HG03280 (cell line): Measurements from ENCODE around the gene KYNU.
"Not testable (repeated sequence)": the region's sequence is repeated elsewhere in the genome, so short reads cannot be mapped to it uniquely, and the experiment has no call there.

Source experiments
- ATAC-seq: cut with Tn5 transposase; IDR thresholded peaks from one replicate; pipeline ENCODE4 v1.9.1; 2021; ENCODE audit warnings: mild to moderate bottlenecking, moderate library complexity; ENCODE audit not compliant: unreplicated experiment

KYNU gene

GRCh38 chr2:142870526-142870925 lies 6.9 kb upstream of the KYNU start:
- ATAC-seq = no peak

GRCh38 chr2:142871396-142871795 lies 6.1 kb upstream of the KYNU start:
- ATAC-seq = no peak

DNA sequence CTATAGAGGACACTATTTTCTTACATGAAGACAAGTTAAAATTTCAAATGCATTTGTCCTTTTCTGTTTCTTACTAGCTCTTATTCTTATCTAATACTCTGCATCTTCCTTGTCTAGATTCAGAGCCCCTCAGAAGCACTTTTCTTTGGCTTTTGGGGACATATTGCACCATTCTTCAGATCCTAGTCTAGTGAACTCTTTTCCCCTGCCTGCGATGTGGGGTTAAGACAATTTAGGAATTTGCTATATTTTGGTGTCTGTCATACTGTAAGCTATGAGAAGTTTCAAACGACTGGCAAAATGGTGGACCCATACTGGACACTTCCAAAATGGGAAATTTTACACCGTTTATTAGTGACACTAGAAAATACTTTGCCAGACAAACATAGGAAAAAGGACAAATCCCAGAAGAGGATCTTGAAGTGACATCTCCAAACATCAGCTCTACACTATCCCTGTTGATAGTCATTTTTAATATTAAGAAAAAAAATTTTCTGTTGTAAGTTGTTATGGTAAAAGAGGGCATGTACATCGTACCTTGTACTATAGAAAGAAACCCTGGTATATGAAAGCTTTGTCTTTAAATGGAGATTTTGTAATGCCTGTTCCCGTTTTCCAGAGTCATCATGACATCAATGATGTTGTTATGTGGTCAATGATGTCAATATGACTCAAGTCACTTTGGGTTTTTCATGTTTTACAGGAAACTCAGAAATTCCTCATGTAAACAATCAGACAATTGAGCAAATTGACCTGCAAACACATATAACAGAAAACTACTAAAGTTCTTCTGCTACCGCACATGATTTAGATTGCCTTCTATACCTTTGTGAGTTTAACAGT lies 4.4 kb upstream of the KYNU start:
- no peak for ATAC-seq

DNA sequence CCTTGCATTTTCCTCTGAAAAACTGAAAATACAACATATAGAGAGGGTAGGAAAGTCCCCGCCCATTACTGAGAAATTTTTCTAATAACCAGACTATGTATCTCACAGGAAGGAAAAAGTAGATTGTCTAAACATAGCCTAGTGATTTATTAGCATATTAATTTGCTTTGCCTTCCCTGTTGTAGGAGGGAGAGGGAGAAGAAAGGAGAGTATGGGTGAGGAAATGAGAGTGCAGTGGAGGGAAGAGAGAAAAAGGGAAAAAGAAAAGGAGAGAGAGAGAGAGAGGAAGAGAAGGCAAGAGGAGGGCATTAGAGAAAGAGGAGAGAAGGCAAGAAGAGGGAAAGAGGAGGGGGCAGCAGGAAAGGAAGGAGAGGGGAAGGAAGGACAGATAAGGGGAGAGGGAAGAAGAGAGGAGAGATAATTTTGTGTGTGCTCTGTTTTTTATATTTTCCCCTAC lies 3.6 kb upstream of the KYNU start:
- ATAC-seq = no peak

- no peak for ATAC-seq
These were observed 3.1 kb upstream of the KYNU start for GRCh38 chr2:142874293-142874814.

GRCh38 chr2:142875010-142875409 lies 2.5 kb upstream of the KYNU start:
- ATAC-seq = no peak

DNA sequence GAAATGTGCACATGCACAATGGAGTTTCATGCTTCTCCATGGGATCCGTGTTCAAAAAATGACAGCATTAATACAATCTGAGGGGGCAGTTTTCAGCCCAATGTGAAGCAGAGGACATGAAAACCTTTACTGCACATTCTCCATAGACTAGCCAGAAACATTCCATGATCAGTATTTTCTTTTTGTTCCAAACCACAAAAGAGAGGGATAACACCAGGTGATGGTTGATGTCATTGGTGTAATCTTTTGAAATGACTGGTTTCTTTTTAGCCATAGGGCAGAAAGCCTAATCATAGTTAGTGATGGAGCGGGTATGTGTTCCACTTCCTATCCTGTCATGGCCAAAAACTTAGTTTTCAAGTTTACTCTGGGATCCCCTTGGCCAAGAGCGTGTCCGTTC lies 1.8 kb upstream of the KYNU start:
- no peak for ATAC-seq

GRCh38 chr2:142876423-142876822 lies 1.0 kb upstream of the KYNU start:
- no peak for ATAC-seq

DNA sequence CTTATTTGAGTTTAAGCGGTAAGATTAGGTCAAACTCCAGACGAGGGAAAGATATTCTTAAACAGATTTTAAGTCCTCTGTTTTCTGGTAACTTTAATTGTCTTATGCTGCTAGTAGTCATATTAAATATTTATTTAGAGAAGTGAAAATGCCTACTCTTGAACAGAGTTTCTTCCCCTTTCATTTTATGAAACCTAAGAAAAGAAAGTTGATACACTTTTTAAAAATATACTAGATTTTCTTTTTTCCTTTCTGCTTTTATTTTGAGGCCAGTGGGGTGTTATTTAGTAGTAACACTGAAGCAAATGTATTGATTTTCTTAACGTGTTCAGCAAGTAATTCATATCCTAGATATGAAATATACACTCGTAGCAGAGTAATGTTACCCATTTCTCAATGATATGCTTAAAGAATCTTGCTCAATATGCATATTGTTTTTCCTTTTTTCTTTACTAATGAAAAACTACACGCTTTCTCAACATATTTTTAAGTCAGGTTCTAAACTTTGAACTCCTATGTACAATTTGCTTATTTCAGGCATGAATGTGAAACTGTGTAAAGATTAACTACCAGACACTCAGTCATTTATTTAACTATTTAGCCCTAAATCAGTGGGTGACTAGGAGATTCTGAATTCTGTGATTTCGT lies 691 bp downstream of the KYNU start:
- peak; percentile 31 for ATAC-seq

- no peak for ATAC-seq
These were observed 1.7 kb downstream of the KYNU start for GRCh38 chr2:142879151-142879550.

- ATAC-seq = no peak
These were observed 2.8 kb downstream of the KYNU start for GRCh38 chr2:142880279-142880678.

GRCh38 chr2:142881619-142882018 lies 4.2 kb downstream of the KYNU start:
- ATAC-seq = no peak

DNA sequence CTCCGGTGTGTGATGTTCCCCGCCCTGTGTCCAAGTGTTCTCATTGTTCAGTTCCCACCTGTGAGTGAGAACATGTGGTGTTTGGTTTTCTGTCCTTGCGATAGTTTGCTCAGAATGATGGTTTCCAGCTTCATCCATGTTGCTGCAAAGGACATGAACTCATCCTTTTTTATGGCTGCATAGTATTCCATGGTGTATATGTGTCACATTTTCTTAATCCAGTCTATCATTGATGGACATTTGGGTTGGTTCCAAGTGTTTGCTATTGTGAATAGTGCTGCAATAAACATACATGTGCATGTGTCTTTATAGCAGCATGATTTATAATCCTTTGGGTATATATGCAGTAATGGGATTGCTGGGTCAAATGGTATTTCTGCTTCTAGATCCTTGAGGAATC lies 5.0 kb downstream of the KYNU start:
- ATAC-seq = not testable (repeated sequence)

DNA sequence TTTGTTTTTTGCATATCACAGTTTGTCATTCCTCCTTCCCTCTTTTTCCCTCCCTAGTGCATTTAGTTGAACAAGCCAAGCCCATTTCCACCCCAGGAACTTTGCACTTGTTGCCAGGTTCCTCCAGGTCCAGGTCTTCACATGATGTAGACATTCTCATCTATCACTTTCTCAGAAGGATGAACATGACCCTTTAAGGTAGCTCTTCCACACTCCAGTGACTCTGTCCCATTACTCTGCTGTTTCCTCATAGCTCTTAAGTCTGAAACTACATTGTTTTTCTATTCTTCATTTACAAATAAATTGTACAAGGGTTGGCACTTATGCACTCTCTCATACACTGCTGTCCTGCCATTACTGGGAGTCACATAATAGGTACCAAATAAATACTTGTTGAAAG lies 6.1 kb downstream of the KYNU start:
- no peak for ATAC-seq

GRCh38 chr2:142885543-142885942 lies 8.1 kb downstream of the KYNU start:
- no peak for ATAC-seq

GRCh38 chr2:142892715-142893114 lies 15.3 kb downstream of the KYNU start:
- ATAC-seq = peak; percentile 99

DNA sequence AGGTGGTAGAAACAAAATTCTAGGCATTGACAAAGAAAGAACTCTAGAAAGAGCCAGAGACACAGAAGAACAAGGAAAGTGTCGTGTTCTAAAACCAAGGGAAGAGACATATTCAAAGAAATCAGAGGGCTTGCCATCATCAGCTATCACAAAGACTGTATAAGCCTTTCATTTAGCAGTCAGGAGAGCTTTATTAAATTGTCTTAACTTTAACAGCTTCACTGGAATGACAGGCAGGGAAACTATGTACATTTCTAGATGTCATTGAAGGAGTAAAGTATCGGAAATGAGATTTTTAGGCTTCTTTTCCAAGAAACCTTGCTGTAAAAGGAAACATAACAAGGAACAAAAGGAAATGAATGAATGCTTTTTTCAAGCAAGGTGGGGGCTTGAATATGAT lies 15.8 kb downstream of the KYNU start:
- ATAC-seq = no peak

- no peak for ATAC-seq
These were observed 20.3 kb downstream of the KYNU start for GRCh38 chr2:142897807-142898206.

GRCh38 chr2:142900327-142900726 lies 22.9 kb downstream of the KYNU start:
- not testable (repeated sequence) for ATAC-seq

- ATAC-seq = no peak
These were observed 24.3 kb downstream of the KYNU start for GRCh38 chr2:142901780-142902179.

- ATAC-seq = not testable (repeated sequence)
These were observed 26.3 kb downstream of the KYNU start for GRCh38 chr2:142903726-142904125.

- ATAC-seq = no peak
These were observed 30.2 kb downstream of the KYNU start for GRCh38 chr2:142907653-142908052.
